NCI-H187 (cell line): Measurements from ENCODE around the gene CSNK1G2.
A peak's percentile ranks its signal among the peaks of the same experiment; 100 is the strongest.
"Not testable (repeated sequence)": the region's sequence is repeated elsewhere in the genome, so short reads cannot be mapped to it uniquely, and the experiment has no call there.

ENCODE experiments used
- DNase-seq, 2 experiments: peaks; one replicate each; lab custom pipeline; 2025; lab: John Stamatoyannopoulos, UW

CSNK1G2 gene

DNA sequence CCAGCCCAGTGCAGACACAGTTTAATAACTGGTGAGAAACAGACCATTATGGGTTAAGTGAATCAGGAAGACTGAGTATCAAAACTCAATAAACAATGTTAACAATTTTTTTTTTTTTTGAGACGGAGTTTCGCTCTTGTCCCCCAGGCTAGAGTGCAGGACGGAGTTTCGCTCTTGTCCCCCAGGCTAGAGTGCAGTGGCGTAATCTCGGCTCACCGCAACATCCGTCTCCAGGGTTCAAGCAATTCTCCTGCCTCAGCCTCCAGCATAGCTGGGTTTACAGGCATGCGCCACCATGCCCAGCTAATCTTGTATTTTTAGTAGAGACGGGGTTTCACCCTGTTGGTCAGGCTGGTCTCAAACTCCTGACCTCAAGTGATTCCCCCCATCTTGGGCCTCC, 47.5 kb downstream of the CSNK1G2 start:
- DNase-seq: not testable (repeated sequence)

DNA sequence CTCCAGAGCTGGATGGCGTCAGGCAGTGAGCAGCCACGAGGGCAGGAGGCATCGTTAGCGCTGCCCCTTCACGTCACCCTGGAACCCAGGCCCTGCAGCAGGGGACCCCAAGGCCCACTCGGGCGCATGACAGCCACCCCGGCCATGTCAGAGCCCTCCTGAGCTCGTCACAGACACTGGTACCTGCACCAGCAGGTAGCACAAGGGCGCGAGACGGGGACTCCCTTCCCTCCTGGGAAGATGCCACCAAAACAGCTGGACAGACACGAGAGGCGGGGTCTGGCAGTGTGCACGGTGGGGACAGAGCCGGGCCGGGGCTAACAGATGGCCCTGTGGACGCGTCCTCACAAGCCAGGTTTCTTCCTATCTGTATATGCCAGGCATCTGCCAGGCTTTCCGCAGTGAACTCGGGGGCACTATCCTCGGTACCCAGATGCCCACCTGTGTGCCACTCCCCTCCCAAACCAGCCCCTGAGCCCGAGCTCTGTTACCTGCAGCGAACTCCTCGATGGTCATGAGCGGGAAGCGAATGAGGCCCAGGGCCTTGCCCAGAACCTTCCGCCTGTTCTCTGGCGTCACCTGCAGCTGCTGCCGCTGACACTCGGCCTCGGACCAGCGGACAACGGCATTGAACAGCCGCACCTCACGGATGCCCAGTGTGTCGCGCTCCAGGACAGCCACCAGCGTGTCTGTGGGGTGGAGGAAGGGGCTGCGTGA, 48.7 kb downstream of the CSNK1G2 start:
- no peak for DNase-seq

DNA sequence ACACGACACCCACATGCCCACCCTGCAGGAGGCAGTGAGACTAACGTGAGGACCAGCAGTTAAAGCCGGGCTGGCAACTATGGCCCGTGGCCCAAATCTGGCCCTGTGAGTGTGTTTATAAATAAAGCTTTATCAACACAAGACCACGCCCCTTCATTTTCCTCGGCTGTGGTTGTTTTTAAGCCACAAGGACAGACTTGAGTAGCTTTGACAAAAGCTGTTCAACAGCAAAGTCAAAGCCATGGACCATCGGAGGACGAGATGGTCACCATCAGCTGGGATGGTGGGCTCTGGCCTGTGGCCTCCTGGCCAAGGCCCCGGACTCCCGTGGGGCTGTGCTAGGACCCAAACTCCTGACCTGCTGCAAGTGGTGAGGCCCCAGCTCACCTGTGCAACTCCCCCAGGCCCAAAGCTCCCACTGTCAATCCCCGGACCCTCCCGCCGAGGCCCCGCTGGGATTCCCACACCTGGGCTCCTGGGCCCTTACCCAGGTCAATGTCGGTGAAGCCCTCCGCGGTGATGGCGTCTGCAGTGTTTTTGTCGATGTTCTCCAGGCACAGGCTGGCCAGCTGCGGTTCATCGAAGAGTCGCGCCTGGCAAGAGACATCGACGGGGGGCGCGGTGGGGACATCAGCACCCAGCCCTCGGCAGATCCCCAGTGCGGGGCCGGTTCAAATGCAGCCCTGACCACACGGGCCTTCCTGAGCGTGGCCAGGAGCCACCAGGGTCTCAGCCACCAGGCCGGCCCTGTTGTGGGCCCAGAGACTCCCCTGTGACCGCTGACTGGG, 49.5 kb downstream of the CSNK1G2 start:
- no peak for DNase-seq

DNA sequence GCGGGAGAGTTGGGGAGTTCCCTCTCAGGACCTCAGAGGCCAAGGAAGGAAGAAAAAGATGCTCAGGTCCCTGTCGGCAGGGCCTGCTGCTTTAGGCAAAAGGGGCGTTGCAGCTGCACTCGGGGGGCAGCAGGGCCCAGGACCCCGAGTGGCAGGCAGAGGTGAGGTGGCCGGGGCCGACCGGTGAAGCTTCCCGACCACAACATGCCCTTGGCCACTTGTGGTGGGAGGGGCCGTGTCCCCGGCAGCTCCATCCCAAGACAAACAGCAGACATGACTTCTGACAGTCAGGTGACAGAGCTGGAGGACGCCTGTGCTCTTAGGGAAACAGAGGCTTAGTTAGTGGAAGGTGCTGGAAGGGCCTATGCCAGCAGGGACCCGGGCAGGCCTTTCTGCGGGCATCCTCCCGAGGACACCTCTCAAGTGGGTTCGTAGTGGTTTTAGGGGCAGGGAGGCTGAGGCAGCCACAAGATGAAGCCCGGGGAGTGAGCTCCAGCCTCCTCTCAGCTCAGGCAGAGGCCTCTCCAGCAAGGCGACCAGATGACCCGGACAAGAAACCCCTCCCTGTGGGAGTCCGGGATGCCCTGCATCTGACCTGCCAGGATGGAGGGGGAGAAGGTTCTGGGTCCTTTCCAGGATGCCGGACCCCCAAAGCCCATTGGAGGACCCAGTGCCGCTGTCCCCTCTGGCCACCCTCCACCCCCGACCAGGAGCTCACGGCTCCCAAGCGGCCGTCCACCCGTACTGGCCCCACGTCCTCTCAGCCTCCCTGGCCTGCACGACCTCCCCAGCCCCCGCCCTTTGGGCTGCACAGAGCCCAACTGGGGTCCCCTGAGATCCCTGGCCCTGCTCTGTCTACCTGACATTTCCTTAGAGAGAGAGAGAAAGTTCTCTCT, 50.3 kb downstream of the CSNK1G2 start:
- DNase-seq: no peak

DNA sequence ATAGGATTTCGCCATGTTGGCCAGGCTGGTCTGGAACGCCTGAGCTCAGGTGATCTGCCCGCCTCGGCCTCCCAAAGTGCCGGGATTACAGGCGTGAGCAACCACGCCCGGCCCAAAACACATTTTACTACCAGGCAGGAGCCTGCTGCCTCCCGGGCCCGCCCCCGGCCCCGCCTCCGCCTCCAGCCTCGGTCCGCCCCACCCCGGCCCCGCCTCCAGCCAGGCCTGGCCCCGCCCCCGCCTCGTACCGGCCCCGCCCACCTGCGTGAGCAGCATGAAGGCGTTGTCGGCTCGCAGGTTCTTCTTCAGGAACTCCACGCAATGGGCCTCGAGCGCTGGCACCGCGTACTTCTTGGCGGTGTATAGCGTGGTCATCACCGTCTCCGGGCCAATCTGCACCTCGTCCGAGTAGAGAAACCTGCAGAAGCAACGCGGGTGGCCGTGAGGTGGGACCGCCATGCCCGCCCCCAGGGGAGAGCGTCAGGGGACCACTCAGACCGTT, 51.8 kb downstream of the CSNK1G2 start:
- DNase-seq: no peak

DNA sequence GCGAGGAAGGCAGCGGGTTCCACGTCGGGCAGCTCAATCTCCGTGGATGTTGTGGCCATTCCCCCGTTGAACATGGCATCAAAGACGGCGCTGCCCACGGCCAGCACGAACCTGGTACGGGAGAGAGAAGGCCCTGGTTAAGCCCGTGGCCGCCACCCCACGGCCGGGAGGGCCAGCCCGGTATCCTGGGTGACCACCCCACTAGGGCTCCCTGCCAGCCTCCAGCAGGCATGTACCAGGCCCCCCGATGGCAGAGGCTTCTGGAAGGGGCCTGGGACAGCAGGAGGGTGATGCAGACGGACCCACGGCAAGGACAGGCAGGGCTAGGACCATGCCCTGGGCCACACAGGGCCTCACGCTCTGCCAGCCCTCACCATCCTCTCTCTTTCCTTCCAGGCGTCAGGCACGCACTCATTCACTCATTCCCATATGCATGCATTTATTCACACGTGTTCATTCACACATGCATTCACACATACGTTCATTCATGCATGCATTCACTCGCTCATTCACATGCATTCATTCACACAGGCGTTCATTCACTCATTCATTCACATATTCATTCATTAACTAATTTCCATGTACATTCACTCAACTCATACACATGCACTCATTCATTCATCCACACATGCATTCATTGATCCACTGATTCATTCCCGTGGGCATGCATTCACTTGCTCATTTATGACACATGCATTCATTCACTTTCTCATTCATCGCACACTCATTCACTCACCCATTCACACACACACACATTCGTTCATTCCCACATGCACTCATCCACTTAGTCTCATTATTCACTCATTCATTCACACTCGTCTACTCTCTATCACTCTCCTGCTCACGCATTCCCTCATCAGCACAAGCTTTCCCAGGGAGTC, 56.6 kb downstream of the CSNK1G2 start:
- no peak for DNase-seq

DNA sequence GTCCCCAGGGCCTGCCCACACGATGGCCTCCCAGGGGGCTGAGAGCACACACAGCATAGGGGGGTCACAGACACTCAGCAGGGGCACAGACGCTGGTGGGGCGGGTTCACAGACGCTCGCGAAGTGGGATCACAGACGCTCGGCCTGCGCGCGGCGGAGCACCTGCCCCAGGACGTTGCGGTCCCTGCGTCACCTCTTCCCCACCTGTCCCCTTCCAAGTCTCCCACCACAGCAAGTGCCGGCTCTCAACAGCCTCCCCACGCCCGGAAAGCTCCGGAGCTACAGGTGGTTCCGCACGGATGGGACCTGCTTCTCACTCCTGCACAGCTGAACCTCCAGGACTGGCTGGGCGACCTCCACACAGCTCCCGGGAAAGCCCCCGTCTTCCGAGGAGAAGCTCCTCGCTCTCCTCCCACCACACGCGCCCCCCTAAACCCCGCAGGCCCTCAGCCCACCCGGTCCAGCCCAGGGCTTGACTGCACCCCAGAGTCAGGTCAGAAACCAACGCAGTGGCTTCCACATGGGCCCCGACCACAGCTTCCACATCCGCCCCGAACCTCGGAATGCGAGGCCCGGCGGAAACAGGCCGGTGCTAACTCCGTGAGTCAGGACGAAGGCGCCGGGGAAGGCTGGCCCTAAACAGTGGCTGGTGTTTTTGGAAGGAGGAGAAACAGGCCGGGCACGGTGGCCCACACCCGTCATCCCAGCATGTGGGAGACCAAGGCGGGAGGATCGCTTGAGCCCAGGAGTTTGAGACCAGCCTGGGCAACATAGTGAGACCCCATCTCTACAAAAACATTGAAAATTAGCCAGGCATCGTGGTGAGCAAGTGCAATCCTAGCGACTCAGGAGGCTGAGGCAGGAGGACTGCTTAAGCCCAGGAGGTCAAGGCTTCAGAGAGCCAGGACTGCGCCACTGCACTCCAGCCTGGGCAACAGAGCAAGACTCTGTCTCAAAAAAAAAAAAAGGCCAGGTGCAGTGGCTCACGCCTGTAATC, 58.0 kb downstream of the CSNK1G2 start:
- no peak for DNase-seq

DNA sequence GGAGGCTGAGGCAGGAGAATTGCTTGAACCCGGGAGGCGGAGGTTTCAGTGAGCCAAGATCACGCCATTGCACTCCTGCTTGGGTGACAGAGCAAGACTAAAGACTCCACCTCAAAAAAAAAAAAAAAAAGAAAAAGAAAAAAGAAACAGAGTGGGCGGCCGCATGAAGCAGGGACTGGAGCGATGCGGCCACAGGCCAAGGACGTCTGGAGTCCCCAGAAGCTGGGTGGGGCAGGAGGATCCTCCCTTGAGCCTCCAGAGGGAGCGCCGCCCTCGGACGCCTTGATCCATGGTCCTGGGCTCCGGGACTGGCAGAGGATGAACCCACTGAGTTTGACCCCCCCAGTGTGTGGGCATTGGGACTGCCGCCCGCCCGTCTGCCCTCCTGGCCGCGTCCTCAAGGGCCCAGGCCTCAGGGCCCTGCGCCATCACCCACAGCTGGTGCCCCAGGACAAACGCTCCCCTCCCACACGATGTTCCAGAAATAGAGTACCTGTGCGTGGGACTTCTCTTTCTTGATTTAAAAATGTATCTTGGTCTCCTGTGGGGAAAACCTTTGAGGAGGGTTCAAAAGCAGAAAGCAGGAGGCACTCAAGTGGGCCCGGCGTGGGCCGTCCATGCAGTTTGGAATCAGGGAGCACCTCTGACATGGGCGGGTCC, 59.0 kb downstream of the CSNK1G2 start:
- DNase-seq: no peak

DNA sequence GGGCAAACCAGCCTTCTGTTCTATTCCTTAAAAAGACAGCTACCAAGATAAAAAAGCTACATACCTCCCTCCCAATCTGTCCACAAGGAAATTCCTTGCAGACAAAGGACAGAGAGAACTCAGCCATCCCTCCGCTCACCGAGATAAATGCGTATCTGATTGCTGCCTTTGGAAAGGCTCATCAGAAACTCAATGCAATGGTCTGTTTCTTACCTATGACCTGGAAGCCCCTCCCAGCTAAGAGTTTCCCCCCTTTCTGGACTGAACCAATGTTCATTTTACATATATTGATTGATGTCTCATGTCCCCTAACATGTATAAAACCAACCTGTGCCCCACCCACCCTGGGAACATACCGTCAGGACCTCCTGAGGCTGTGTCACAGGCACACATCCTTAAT, 62.9 kb downstream of the CSNK1G2 start:
- DNase-seq: no peak

DNA sequence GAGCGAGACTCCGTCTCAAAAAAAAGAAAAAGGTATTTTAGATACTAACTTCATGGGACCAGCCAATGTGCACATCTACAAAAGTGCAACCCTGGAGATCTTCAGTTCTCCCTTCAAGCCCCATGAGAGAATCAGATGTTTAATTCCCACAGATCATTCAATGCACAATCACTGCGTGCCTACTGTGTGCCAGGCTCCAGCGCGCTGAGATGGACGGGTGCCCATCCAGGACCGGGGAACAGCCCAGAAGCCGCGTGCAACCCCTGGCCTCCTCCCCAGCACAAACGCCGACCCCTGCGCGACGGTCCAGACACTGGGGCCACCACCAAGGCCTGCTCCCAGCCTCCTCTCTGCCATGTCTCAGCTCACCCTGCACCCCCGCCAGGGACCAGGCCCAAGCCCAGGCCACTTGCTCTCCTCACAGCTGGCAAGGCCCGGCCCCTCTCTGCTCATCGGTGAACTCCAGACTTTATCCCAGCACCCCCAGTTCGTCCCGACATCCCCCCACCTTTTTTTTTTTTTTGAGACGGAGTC, 69.2 kb downstream of the CSNK1G2 start:
- no peak for DNase-seq

DNA sequence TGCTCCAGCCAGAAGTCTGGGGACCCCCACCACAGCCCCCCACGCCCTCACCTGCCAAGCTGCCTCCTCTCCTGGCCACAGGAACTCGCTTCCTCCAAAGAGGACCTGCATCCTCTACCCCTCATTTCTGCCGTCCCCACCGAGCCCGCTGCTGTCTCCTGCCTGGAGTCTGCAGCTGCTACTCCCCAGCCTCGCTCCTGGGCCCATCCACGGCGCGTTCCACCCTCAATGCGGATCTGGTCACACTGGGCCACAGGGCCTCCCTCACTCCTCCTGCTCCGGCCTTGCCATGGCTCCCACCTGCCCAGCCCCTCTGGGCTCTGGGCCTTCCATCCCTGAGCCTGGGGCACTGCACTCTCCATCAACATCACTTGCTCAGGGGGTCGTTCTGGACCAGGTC, 70.2 kb downstream of the CSNK1G2 start:
- DNase-seq: no peak

DNA sequence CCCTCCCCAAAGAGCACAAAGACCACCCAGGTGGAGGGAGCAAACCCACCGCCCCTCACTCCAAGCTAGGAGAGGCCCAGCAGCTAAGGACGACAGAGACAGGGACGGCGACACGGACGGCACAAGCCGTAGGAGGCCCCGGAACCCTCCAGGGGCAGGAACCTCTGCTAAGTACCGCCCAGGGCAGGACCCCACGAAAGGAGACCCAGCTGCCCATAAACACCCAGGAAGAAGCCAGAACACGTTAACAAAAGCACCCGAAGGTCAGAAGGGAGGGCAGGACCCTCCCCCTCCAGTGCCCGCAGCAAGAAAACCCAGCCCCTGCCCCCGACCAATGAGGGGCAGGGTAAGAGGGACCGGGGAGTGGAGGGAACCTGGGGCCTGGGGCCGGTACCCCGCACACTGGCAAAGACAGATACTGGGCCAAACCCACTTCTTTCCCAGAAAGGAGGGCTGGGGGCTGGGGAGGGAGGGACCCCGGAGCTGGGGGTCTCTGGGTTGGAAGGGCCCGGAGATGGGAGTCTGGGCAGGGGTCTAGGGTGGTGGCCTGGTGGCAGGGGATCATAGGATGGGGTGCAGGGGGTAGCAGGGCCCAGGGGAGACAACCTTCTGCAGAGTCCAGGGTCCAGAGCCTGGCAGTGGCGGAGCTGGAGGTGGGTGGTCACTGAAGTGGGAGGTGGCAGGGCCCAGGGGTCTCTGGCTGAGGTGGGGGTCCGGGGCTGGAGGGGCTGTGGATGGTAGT, 72.1 kb downstream of the CSNK1G2 start:
- DNase-seq: no peak

DNA sequence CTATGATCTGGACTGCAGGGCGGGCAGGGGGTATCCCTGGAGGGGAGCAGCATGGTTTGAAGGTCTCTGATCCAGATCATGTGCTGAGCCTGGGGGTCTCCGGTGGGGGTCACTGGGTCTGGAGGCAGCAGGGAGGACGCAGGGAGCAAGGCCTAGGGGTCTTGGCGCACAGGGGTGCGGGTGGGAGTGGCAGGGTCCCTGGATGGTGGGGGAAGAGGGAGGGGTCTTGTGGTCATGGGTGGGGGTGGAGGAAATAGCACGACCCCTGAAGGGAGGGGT, 72.7 kb downstream of the CSNK1G2 start:
- DNase-seq: no peak

DNA sequence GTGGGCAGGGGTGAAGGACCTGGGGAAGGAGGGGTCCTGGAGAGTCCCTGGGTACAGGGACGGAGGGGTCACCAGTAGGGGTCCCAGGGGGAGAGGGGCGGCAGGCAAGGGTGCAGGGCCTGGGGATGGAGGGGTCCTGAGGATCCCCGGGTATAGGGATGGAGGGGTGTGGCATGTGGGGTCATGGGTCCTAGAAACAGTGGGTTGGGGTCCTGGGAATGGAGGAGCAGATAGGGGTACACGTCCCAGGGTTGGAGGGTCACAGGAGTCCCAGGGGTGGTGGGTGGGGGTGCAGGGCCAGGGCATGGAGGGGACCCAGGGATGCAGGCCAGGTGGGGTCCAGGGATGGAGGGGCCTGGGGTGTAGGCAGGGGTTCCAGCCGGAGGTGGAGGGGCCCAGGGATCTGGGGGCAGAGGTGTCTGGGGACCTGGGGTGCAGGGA, 73.2 kb downstream of the CSNK1G2 start:
- DNase-seq: no peak

DNA sequence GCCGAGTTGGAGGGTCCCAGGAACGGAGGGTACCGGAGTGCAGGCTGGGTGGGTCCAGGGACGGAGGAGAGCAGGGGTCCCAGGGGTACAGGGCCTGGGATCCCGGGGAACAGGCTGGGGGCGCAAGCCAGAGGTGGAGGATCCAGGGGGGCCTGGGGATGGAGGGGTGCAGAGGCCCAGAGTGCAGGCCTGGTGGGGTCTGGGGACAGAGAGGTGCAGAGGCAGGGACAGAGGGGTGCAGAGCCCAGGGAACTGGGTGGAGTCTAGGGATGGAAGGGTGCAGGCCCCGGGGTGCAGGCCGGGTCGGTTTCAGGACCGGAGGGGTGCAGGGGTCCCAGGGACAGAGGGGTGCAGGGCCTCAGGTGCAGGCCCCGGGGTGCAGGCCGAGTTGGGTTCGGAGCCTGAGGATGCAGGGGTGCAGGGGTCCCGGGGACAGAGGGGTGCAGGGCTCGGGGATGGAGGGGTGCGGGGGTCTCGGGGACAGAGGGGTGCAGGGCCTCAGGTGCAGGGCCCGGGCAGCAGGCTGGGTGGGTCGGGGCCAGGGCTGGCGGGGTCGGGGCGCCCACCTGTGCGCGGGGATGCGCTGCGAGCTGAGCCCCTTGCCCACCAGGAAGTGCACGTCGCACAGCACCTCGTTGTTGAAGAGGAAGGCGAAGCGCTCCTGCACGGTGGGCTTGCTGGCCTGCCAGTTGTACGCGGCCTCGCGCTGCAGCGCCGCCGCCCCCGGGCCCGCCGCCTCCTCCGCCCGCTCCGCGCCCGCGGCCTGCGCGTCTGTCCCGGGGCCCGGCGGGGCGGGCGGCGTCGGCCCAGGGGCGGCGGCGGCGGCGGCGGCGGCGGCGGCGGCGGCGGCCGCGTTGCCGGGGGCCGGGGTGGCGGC, 74.0 kb downstream of the CSNK1G2 start:
- no peak for DNase-seq

DNA sequence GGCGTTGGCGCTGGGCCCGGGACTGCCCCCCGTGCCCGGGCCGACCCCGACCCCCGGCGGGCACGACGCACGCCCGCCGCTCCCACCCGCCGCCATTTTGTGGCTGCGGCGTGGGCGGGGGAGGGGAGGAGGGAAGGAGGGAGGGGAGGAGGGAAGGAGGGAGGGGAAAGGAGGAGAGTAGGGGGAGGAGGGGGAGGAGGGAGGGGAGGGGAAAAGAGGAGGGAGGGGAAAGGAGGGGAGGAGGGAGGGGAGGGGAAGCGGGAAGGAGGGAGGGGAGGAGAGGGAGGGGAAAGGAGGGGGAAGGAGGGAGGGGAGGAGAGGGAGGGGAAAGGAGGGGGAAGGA, 74.6 kb downstream of the CSNK1G2 start, which contains the start of gene BTBD2:
BTBD2 (minus strand) TSS at position 107 of the 343 bp plus-strand sequence; CDS start at position 96, 11 bp downstream.
- DNase-seq: peak; percentile 14 to 26

DNA sequence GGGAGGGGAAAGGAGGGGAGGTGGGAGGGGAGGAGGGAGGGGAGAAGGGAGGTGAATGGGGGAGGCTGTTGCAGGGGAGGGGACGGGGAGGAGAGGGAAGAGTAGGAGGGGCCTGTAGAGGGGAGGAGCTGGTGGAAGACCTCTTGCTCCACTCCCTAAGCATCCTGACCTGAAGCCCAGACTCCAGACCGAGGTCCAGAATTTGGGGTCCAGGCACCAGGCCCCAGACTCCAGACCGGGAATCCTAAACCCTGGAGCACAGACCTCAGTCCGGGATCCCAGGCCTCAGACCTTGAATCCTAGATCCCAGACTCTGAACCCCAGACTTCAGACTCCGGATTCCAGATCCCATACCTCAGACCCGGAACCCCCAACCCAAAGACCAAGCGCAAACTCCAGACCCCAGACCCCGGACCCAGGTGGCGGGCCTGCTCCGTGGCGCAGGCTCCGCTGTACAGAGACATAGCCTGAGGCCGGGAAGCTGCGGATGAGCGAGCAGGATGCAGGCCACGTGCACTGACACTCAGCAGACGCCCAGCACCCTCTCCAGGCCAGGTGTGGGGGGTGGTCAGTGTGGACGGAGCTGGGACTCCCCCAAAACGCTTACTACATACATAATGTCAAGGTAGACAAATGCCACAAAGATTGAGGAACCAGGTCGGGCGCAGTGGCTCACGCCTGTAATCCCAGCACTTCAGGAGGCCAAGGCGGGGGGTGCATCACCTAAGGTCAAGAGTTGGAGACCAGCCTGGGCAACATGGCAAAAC, 75.3 kb downstream of the CSNK1G2 start:
- peak; percentile 39 to 59 for DNase-seq
